Islet precursor cell (in vitro differentiated cells): ENCODE measurements around the gene CR2.
"Not testable (repeated sequence)": the region's sequence is repeated elsewhere in the genome, so short reads cannot be mapped to it uniquely, and the experiment has no call there.

ENCODE experiments used
- DNase-seq: peaks from one replicate; pipeline ENCODE4 v3.0.0-alpha.2; 2018

CR2 gene

DNA sequence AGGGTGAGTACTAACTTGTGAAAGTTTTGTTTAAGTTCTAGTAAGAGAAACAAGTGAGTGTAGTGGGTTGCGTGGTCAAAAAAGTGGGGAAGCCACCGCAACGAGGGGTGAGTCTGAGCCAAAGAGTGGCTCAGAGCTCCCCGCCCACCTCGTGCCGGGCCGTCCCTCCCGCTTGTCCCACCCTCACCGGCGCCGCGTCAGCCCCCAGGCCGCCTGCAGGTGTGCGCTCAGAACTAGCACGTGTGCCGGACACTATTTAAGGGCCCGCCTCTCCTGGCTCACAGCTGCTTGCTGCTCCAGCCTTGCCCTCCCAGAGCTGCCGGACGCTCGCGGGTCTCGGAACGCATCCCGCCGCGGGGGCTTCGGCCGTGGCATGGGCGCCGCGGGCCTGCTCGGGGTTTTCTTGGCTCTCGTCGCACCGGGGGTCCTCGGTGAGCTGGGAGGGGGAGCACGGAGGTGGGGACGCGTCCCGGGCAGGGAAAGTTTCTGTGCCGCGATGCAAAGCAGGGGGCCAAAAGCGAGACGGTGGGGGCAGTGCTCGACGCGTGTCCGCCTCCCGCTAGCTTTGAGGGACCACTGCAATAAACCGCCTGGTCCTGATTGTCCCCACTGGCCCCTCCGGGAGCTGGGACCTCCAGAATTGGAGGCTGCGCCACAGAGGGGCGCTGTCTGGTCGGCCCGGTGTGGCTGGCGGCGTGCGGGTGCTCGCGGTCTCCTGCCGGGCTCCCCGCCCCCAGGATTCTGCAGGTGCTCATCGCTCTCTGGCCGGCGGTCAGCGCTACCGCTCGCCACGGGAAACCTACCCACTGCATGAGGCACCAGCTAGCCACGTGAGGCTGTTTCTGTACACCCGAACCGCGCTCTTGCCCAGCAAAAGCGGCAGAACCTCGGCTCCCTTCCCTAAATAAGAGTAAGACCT lies at the start of gene CR2:
Gene CR2, plus strand, starts transcription at position 283 of the 919 bp plus-strand sequence. Its CDS starts 91 bp downstream, at position 374.
- peak; percentile 84 for DNase-seq

DNA sequence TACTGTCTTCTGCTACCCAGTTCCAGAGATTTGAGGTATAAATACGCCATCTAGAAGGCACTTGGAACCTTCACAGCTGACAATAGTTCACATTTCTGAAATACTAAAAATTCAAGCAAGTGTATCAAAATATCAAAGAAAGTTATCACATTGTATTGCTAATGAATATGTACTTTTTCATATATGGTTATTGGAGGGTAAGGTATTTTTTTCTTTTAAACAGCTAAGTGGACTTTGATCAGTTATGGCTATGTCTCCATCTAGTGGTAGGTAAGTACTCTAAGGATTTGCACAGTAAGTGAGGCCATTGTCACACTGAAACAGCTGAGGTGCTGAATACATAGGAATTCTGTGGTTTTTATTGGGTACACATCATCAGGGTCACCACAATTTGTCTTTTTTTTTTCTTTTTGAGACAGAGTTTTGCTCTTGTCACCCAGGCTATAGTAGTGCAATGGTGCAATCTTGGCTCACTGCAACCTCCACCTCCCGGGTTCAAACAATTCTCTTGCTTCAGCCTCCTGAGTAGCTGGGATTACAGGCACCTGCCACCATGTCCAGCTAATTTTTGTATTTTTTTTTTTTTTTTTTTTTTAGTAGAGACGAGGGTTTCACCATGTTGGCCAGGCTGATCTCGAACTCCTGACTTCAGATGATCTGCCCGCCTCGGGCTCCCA lies 49.1 kb upstream of the CR2 start:
- no peak for DNase-seq

DNA sequence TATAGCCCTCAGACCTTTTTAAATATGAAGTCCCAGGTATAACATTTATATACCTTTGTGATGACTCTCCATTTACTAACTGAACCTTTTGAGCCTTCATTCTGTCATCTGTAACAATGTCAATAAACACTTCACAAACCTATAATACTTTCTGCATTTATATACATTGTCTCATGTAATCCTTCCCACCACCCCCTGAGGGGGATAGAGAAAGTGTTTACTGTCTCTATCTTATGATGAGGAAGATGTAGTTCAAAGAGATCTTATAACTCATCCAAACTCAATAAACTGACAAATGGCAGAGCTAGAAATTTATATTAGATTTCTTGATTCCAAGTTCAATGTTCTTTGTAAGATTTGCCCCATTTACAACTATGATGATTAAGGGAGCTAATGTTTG lies 48.3 kb upstream of the CR2 start:
- DNase-seq: no peak

- DNase-seq: no peak
Measured at GRCh38 chr1:207407655-207408260, 46.4 kb upstream of the CR2 start.

DNA sequence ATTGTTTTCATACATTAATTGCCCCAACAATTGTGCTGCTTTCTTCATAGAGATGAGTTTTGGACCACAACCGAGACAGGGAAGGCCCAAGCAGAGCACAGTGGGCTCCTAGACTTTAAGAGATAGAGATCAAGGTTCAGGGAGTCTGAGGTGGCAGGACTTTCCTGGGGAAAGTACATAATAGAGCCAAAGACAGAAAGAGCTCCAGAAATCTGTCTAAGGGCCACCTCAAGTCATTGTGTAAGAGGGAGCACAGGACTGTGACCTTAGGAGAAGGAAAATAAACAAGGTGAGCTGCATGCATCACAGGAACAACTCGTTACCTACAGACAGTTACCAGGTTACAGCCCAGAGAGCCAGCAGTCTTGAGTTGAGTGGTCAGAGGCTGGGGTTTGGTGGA lies 41.3 kb upstream of the CR2 start:
- DNase-seq: no peak

DNA sequence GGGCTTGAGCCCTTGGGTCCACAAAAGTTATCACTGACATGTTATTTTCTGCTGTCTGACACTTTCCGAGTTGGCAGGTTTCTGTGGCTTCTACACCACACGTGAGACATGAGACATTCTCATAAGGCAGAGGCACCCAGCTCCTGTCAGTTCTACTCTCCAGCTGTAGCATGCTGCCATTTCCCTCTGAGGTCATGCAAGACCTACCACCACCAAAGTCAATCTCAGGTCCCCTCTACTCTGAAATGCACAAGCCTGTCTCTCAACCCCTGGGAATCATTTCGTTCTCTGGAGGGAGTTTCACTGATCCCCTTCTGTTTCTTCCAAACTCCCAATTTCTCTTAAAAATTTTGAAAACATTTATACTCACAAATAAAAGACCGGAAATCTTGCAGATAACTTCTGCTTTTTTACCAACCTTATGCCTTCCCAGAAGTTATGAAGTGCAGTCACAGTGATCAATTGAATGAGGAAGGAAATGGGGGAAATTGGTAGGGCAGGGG lies 39.5 kb upstream of the CR2 start:
- DNase-seq: no peak

DNA sequence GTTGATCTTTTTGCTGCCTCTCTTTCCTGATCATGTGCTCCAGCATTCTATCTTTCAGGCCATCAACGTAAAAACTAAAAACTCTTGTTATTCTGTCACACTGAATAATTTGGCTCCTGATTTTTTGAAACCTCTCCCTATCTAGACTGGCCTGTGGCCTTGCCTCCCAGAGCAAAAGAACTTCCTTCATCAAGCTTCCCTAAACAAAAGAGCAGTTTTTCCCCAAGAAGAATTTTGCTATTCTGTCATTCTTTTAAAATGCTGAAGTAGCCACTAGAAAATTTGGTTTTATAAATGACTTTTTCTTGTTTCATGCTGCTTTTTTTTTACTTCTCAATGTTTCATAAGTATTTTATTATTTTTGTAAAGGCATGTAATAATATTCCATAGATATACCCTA lies 37.1 kb upstream of the CR2 start:
- DNase-seq: no peak

DNA sequence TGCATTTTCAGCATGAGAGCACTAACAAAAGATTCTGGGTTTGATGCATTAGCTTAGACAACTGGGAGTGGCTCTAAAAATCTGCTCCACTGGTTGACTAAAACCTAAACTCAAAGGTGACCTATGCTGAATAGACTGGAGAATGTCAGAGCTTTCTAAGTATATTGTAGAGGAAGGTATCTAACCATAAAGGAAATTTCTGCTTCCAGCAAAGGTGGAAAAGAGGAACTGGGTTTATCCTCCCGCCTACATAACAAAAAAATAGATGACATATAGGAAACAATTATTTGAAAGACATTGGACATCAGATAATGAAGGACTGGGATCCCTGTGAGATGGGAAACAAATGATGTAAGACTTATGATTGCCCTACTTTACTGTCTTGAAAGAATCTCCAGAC lies 35.8 kb upstream of the CR2 start:
- no peak for DNase-seq

DNA sequence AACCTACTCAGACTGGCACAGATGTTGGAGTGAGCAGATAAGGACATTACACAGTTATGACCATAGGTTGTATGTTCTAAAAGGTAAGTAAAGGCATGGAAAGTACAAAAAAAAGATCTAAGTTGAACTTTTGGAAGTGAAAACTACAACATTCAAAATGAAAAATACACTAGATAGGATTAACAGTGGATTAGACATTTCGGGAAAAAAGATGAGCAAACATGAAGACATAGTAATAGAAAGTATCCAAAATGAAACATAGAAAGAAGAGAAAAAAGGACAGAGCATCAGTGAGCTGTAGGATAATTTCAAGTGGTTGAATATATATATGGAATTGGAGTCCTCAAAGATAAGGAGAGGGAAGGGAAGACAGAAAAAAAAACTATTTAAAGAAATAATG lies 34.0 kb upstream of the CR2 start:
- no peak for DNase-seq

GRCh38 chr1:207421078-207421477 lies 33.0 kb upstream of the CR2 start:
- DNase-seq: peak; percentile 44

- DNase-seq: peak; percentile 60
Measured at GRCh38 chr1:207423560-207424292, 30.4 kb upstream of the CR2 start.

DNA sequence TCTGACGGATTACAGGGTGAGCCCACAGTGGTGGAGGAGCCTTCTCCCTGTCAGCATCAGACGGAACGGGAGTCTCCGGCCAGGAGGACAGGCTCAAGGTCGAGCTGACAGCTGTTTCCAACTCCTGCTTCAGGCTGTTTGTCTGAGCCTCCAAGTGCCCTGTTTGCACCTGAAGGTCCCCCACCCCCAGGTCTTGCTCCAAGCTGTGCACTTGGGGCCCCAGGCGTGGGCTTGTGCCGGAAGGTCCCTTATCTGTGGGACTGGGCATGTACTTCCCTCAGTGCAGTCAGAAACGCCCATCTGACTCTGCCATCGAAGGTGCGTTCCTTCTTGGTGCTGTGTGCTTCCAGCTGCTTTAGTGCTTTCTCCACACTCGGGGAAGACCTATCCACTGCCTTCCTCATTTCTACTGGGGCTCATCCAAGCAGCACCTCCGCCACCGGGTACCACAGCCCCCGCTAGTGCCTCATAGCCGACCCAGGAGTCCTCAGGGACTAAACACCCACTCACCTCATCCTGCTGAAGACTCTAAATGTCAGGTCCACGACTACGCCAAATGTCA lies 29.5 kb upstream of the CR2 start:
- peak; percentile 40 for DNase-seq

- DNase-seq: peak; percentile 45
Measured at GRCh38 chr1:207427832-207428585, 26.1 kb upstream of the CR2 start.

DNA sequence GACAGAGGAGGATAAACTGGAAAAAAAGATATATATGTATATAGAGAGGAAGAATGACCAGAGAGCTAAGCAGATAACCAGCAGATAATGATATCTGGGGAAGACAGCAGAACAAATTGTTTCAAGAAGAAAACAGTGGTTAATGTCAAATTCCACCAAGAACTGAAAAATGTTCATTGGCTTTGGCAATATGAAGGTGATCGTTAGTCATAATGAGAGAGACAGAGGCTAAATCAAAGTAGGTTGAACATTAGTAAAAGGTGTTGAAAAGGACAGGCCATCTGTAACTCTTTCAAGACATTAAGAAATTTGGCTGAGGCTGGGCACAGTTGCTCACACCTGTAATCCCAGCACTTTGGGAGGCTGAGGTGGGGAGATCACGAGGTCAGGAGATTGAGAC lies 25.3 kb upstream of the CR2 start:
- DNase-seq: no peak

DNA sequence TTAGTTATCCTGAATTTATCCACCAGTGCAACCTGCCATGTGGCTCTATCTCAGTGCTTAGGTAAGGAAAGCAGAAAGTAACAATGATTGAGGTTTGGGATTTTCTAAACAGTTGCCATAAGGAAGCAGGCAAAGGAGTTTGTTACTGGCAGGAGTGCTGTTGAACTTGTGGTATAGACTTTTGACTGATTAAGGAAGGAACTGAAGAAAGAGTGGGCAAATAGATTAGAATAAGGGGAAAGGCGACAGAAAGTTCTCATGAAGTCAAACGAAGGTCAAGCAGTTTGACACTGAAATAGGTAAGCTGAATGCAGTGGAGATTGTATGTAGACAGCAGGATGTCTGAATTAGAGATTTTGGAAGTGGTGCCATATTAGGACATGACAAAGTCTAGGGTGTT lies 24.2 kb upstream of the CR2 start:
- no peak for DNase-seq

DNA sequence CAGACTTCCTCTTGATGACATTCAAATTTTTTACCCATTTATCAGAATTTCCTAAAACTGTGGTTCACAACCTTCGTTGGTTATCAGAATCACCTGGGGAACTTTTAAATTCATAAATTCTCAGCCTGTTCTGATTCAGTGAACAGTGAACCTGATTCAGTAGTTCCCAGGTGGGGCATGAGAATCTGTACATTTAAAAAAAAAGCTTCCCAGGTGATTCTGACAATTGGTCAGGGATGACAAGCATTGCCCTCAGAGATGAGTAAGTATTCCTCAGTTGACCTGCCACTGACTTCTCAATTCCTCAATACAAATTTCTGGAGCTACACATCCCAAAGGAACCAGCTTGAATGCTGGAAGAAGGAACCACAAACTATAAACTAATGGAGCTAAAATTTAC lies 23.5 kb upstream of the CR2 start:
- no peak for DNase-seq

GRCh38 chr1:207431508-207431907 lies 22.6 kb upstream of the CR2 start:
- no peak for DNase-seq

DNA sequence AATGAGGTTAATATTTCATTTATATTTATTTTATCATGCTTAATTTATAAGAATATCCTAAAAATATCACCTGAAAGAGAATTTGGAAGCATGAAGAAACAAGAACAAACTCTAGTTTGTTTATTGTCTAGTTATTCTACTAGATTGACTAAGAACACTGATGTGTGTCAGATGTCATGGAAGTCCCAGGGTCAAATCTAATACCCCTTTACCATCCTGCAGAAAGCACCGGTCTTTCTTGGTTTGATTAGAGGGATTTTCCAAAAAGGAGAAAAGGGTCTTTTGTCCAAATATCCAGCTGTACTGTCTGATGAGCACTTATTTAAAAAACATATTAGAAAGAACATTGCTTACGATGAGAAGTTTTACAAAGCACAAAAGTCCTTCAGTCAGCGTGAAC lies 20.7 kb upstream of the CR2 start:
- no peak for DNase-seq

- not testable (repeated sequence) for DNase-seq
Measured at GRCh38 chr1:207436746-207437145, 17.4 kb upstream of the CR2 start.

GRCh38 chr1:207440626-207441025 lies 13.5 kb upstream of the CR2 start:
- DNase-seq: no peak

DNA sequence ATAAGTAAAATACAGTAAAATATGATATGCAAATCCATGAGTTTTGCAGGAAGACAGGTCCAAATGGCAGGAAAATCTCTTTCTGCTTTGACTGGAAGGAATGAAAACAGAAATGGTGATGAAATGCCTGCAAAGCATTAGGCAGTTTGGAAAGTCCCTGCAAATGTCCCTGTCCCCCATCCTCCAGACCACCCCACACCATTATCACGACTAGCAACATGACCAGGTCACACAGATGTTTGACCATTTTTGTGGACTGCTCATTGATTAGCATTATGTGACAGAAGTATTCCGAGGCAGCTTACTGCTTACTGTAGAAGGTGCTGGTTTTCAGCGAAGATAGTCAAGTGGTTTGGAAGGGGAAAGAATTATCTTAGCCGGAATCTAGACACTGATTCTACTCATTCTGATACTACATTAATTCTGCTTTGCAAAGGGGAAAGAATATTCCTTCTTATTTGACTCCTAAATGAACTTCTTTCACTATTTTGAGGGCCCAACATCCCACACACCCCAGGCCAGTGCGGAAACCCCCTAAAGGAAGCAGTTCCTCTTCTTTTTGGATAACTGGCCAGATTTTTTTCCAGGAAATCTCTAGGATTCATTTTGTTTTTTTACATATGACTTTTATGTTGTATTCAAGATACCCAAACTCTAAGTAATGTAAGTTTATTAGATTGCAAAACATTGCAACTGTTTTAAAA lies 9.5 kb upstream of the CR2 start:
- no peak for DNase-seq
